Right lobe of liver (tissue), 4 donors: Measurements from ENCODE around the gene DICER1.

Source experiments
- CTCF ChIP-seq, 4 donors: fragments of 200-600 bp in 3 of 4; fragments of 450-650 bp in 1 of 4; IDR thresholded peaks; one replicate each; pipeline versions ENCODE4 v1.5.1 to v1.8.0; 2016 to 2022; ENCODE audit warnings: antibody characterized with exemption in 4 of 4, mild to moderate bottlenecking in 2 of 4
- POLR2A ChIP-seq: fragments of 450-650 bp; IDR thresholded peaks from one replicate; pipeline ENCODE4 v1.6.1; 2017; ENCODE audit warnings: antibody characterized with exemption, mild to moderate bottlenecking
- donor health status: DM: no; HTN: no; CAD: no.
- donor health status: DM: no; HTN: no; CAD: no.
- donor health status: DM: no; HTN: yes; CAD: no.

DNA sequence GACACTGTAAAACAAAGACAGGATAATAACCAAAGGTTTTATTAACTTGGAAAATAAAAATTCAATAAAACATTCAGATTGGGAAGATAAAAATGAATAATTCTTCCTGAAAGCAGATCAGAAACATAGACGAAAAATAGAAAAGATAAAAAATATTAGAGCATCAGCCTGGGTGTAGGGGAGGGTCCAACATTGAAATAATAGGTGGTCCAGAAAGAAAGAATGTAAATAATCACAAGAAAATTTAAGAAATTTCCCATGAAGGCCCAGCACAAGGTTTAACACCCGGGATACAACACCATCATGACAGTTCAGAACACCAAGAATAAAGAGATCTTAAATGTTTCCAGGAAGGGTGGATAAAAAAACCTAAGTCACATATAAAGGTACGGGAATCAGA lies 31.1 kb upstream of the DICER1 start:
- TF ChIP-seq CTCF (IDR thresholded peaks at IDR 0.05) (no peak), POLR2A (no peak)
